HS-5 (cell line): ENCODE measurements around the gene PTPRT.

Experiments used
- DNase-seq: peaks from one replicate; pipeline ENCODE4 v3.0.0-alpha.2; 2012; ENCODE audit warnings: low read depth

Gene PTPRT

DNA sequence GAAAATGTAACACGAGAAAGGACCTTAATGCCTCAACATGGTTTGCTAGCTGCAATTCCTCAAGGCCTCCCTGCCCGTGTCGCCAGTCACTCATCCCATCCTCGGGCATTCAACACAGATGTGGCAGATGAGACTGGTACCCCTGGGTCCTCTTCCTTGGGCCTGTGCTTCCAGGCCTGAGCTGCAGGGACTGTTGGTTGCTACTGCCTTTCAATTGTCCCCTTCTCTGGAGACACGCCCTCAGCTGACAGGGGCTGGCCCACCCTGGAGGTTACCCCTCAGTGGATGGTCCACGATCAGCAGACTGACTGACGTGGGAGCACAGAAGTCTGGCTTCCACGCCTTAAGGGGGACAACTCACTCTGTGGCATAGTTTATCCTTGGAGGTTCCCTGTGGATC is 1076.5 kb downstream of the PTPRT start:
- DNase-seq = no peak

DNA sequence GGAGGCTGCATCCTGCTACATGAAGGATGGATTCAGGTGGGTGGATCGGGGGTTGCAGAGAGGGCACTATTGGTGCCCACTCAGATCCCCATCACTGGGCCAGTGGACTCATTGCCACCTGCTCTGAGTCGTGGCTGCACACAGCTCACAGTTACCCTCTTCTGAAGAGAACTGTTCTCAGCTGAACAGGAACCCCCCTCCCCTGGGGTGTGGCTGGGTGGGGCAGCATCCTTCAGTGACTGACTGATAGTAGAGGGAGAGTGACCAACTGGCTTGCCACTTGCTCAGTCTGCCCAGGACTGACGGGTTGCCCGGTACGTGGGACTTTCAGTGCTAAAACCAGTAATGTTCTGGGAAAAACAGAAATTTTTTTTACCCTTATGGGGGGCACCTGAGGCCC is 1077.5 kb downstream of the PTPRT start:
- no peak for DNase-seq

DNA sequence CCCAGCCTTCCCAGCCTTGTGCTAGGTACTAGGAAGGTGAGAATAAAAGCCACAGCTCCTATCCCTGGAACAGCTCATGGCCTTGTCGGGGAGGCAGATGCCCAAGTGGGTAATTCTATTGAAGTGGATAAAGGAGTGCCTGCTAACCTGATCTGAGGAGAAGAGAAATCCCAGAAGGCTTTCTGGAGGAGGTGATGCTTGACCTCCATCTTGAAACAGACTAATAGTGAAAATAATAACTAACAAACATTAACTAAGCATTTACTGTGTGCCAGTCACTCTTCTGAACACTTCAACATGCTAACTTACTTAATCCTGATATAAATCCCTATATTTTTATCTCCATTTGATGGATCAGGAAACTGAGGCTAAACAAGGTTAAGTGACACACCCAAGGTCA is 1078.4 kb downstream of the PTPRT start:
- no peak for DNase-seq

DNA sequence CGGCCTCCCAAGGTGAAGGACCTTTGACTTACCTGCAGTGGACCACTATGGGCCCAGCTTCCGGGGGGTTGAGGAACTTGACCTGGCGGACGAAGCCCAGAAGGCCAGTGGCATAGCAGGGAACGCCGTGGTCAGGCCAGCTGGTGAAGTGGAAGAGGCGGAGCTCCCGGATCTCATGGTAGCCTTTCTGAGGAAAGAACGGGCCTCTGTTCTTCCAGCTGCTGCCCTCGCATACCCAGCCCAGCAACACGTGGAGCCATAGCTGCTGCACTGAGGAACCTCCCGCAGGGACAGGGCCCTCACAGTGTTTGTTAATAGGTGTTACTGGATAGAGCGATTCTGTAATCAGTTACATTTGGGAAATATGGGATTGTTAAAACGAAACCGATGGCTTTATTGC is 1079.4 kb downstream of the PTPRT start:
- no peak for DNase-seq

DNA sequence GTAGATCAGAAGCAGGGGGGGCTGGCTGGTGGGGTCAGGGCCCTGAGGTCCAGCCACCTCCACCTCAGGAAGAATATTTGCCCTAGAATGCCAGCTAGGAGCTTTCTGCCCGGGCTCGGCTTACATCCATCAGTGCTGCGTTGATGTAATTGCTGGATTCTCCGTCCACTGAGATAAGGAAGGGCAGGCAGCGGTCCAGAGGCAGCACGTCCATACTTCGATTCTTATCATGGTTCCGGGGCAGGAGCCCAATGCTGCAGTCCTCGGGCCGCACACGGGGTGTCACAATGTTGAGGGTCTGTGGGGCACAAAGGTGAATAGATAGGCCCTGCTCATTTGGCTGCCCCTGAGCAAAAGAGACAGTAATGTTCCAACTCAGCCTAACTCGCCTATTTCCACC is 1087.7 kb downstream of the PTPRT start:
- DNase-seq = no peak

DNA sequence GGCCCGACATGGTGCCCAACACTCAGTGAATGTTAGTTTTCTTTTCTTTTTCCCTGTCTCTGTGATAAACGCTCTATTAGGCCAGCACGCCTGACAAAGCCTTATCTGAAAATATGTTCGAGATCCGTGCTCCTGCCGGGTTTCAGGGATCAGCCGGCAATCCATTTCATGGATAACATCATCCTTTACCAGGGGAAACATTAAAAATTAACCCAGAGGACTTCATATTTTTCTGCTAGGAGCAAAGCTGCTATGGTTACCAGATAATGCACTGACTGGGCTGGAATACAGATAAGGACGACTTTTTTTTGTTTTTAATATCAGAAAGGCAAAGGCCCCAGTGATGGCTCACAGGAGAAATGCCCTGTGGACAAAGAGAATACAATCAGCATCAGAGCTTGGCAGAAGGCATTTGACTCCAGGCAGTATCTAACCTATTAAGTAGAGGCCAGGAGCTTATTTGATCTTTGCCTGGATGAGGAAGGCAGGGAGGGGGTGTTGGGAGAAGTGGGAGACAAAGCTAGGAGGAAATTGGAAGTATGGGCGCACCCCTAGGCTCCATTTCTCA is 1089.5 kb downstream of the PTPRT start:
- no peak for DNase-seq

DNA sequence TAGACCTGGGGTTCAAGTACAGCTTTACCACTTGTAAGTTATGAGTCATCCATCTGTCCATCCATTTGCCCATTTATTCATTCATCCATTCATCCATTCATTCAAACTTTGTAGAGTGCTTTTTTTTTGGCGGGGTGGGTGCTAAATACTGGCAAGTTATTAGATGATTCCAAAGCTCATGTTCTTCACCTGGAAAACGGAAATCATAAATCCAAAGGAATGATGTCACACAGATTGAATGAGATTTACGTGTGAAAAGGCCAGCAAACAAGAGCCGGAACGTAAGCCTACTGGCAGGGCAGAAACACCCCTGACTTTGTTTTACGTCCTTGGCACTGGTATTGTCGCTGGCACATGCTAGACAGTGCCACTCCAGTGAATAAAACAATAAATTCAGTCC is 1090.6 kb downstream of the PTPRT start:
- DNase-seq = no peak

DNA sequence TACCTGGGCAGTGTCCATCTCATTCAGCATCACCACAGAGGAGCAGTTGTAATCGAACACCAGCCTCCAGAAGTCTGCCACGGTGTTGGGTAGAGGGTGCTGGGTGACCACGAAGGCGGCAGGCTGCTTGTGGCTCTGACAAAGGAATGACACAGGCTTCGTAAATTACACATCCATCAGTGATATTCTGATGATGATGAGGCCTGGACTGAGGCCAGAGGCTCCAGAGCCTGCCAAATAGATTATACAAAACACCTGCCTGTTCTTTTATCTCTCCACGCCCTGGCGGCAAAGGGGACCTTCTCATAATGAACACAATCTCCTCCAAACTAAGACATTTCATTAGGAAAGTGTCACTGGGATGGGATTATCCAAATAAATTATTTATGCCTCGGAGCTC is 1091.3 kb downstream of the PTPRT start:
- DNase-seq = no peak

DNA sequence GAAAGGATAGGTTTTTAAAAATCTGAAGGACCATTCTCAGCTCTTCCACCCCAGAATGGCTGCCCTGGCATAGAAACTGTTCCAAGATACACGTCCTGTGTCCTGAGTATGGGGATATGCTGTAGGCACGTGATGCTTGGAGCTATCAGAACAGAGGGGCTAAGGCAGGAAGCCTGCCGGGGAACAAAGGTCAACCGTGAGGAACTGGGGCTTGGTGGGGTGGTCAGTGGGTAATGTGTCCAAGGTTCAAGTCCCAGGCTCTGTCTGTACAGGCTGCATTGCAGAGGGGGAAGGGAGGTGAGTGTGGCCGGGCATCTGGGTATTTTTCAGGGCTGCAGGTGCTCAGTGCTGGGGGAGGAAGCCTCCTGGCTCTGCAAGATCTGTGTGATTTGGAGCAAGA is 1092.0 kb downstream of the PTPRT start:
- no peak for DNase-seq

DNA sequence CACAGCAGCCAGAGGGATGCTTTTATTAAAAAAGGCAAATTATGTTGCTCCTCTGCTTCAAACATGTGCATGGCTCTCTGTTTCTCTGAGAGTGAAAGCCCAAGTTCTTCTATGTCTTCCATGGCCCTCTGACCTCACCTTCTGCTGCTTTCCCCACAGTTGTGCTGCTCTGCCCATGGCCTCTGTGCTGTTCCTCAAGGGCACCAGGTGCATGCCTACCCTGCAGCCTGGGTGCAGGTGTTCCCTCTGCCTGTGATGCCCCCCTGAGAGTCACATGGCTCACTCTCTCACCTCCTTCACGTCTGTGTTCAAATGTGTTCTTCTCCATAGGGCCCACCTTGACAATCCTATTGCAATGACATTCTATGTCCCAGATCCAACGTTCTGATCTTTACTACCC is 1094.5 kb downstream of the PTPRT start:
- DNase-seq = no peak

DNA sequence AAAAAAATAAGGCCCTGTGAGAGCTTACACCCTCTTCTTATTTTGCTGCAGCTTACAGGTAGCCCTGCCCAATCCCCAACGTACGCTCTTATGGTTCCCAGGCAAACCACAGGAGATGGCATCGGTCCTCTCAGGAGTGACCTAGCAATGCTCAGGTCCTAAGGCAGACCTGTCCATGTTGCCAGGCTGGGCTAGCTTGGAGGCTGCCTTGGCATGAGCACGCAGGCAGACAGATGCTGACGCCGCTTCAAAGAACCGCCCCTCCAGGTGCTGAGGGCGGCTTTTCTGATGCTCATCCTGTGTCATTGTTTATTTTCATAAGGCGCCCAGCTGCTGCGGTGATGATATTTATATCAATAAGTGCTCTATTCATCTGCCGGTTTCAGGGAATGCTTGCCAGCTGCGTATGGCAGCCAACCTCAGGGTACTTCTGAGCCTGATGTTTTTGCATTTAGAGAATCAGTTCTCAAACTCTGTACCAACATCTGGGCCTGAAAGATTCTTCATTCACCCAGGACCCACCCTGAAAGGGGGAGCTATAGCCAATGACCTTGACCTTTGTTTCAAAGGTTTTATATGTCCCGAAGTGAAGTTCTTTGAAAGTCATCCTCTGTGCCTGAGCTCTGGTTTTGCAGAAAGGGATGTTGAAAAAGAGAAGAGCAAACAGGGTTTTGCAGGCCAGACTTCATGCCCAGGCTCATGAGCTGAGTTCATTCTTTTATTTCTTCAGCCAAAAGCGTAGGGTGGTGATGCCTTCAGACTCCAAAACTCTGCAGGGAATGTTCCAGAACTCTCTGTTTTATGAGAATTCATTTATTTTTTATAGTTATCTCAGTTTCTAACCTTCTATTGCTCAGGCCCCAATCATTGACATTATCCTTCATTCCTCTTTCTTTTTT is 1095.9 kb downstream of the PTPRT start:
- DNase-seq = no peak

DNA sequence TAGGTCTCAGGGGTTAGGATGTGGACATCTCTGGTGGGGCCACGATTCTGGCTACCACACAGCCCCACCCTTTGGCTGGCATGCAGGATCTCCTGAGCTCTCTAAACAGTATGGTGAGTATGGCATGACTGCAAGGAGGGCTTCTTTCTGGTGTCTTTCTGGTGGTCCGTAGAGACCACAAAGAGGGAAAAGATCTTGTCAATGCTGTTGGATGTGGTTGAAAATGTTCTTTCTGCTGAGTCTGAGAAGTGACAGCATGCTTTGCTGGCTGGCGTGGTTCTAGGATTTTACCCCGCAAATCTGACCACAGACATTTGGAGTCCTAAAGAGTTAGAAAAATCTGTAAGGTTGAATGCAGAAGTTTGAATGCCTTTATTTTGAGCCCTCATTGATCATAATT is 1096.7 kb downstream of the PTPRT start:
- DNase-seq = no peak

DNA sequence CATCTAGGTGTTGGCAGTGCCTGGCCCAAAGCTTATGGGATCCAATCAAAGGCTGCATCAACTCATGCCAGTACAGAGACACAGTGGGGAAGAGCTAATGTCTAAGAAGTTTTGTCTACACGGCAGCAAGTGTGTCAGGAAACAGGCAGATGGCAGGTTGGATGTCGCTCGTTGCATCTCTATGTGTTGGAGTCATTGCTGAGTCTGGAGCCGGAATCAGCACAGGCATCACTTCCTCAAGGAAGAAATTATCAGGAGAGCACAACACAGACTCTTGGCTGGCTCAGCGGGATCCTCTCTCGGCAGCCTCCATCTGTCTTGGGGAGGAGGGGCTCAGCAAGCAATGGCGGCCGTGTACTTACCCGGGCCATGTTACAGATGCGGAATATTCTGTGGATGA is 1104.3 kb downstream of the PTPRT start:
- DNase-seq = no peak

DNA sequence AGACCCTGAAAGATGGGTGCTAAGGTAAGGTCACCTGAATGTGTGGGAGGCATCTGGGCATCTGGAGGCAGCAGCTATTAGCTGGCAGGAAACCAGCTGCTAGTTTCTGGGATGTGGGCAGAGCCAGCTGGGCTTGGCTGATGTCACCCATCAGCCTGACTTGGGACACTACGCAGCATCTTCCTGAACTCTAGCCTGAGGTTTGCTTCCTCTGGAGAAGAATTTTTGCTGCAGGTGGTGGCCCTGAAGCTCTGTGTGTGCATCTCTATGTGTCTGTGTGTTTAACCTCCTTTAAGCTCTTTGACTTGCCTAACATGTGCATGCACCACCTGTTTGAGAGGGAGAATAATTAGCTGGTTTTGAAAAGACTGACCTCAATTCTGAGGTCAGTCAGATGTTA is 1106.4 kb downstream of the PTPRT start:
- DNase-seq = no peak

DNA sequence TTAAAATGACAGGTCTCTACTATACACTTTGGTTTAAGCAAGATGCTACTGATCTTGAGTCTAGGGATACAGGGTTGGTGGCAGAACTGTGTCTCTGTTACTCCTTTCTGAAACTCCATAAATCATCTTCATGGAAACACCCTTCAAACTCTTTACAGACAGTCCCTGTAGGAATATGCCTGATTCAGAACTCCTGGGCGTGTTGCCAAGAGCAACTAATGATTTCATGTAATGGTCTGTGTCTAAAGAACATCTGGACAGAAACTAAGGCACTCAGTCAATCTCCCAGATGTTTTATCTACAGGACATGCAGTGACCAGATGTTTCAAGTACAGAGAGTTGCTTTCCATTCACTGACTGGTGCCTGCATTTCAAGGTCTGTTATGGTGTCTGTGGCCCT is 1107.1 kb downstream of the PTPRT start:
- DNase-seq = peak; percentile 8

DNA sequence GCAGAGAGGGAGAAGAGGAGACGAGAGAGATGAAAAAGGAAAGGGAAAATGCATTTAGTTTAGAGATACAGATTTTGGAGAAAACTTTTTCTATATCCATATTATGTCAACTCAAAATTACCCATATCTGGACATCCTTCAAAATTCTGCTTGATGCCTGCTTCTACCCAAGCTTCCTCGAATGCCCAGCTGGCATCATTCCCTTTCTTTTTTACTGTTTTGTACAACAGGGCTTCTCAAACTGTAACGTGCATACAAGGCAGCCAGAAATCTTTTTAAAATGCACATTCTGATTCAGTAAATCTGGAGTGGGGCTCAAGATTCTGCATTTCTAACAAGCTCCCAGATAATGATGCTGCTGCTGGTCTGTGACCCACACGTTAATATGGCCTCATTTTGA is 1108.8 kb downstream of the PTPRT start:
- DNase-seq = no peak

DNA sequence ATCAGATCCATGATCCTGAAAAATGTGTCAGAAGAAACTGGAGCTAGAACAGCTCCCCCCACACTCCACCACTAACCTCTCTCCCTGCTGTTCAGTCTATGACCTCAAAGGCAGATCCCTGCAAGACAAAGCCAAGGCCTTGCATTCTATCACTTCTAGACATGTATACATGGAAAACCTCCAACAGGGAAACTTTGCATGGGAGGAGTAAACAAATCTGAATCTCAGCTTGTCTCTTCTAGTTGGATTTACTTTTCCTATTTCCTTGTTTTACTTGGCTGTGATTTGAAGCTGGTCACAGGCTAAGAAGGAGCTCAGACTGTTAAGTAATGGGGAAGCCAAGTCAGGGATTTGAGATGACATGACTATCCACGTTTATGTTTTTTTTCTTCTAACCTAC is 1114.8 kb downstream of the PTPRT start:
- DNase-seq = no peak

DNA sequence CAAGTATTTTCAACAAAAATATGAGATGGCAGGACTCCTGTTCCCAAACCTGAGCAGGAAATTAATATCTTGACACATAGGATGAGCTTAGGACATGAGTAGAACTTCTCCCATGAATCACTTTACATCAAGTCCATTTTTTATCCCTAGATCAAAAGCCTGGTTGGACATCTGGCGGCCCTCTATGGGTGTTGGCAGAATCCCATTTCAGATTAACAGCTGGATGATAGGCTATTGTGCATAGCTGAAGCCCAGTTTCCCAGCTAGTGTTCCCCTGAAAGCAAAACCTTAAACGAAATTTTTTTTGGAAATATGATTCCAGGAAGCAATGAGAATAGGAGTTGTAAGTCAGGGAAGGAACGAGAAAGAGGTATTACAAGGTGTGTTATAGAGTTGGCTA is 1122.1 kb downstream of the PTPRT start:
- no peak for DNase-seq

DNA sequence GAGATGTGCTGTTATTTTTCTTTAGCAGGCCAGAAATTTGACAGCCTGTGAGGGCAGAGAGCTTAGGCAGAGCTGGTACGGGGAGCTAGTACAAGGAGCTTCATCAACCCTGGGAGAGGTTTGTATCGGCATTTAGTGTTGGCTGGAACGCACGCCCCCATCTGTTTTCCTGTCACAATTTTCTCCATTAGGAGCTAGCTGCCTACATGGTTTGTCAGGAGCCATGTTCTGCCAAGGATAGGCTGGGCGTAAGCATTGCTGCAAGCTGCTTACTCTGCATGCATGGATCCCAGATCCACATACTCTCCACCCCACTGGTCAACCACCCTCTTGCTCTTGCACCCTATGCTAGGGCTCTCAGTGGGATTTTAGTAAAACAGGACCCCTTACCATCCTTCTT is 1122.5 kb downstream of the PTPRT start:
- no peak for DNase-seq

DNA sequence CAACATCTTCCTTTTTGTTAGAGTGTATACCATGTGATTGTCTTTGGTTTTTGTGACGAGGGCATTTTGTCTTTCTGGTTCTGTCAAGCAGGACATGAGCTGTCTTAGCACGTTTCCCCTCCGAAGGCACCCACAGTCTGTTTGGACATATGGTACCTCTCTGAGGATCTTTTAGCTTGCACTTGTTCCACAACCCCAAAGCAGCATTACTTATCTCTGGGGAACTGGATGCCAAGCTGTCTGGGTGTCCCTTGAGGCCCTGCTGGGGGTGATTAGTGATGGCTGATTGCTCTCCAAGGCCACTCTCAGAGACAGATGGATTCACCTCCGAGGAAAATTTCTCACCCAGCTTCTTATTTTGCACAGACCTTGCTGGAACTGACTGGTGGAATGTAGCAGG is 1126.6 kb downstream of the PTPRT start:
- no peak for DNase-seq

DNA sequence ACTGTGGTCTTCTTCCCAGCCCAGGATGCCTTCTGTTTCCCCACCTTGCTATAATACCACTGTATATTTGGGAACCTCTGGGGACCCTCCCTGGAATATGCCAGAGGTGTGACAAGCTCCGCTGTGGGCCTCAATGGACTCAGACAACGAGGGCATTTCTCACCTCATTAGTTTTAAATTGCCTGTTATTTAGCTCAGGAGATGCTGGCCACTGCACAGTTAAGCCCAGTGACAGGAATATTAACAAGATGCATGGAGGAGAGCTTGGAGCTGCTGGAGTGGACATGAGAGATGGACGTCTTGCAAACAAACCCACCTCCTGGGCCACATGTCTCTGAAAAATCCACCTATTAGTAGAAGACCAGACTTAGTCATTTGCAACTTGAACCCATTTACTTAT is 1136.4 kb downstream of the PTPRT start:
- DNase-seq = no peak

DNA sequence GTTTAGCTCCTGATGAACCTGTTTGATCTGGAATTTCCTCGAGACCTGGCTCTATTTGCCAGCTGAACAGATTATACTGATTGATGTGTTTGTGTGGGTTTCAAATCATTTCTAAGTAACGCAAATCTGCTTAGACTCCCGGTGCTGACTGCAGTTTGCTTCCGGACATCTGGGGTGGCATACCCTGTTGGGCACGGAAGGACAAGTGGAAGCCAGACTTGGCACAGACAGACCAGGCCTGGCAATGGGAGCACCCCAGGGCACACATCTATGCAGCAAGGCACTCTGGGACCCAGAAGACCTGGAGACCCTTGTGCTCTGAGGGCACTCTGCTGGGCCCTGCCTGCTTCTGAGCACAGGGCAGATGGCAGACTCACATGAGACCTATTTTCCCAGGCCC is 1137.8 kb downstream of the PTPRT start:
- no peak for DNase-seq

DNA sequence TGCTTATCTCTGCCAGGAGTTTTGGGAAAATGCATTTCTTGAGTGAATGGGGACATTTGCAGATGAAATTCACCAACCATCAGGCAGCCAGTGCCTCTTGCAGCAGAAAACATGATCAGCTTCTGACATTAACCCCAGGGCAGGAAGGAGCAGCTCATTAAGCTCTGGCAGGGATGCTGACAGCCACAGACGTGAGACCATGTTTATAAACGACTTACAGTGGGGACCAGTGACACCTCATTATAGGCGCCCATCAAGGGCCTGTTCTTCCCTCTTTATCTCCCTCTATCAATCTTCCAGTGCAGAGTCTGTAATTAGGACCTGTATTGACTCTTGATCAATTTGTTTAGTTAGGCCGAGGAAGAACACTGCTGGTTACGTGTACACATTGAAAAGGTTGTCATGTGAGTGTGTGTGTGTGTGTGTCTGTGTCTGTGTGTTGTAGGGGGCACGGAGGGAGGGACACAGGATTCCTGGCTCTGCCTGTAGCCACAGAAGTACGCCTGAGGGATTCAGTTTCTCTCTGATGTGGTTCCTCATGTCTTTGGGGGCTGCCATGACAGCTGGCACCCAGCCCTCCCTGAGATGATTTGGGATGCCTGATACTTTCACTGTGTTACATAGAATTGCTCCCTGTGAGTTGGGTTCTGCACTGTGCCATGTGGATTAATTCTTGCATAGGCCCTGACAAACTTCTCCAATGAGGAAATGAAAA is 1143.2 kb downstream of the PTPRT start:
- DNase-seq = no peak
